GM19468 (cell line): ENCODE data around the gene CEACAM19.
"Not testable (repeated sequence)": the region's sequence is repeated elsewhere in the genome, so short reads cannot be mapped to it uniquely, and the experiment has no call there.

Experiments used
- ATAC-seq: cut with Tn5 transposase; IDR thresholded peaks from one replicate; pipeline ENCODE4 v1.9.1; 2021; ENCODE audit warnings: mild to moderate bottlenecking, moderate library complexity, moderate number of reproducible peaks; ENCODE audit not compliant: unreplicated experiment; ENCODE audit errors: extremely low read depth

The CEACAM19 gene

GRCh38 chr19:44670027-44670426 lies 1.3 kb upstream of the CEACAM19 start:
- ATAC-seq = not testable (repeated sequence)

GRCh38 chr19:44672226-44672625 lies 944 bp downstream of the CEACAM19 start:
- no peak for ATAC-seq

GRCh38 chr19:44673510-44673909 lies 2.2 kb downstream of the CEACAM19 start:
- no peak for ATAC-seq

GRCh38 chr19:44675521-44675920 lies 4.2 kb downstream of the CEACAM19 start:
- no peak for ATAC-seq

- no peak for ATAC-seq
These were observed 5.9 kb downstream of the CEACAM19 start for GRCh38 chr19:44677019-44677811.

- ATAC-seq = no peak
These were observed 9.3 kb downstream of the CEACAM19 start for GRCh38 chr19:44680536-44680935.

DNA sequence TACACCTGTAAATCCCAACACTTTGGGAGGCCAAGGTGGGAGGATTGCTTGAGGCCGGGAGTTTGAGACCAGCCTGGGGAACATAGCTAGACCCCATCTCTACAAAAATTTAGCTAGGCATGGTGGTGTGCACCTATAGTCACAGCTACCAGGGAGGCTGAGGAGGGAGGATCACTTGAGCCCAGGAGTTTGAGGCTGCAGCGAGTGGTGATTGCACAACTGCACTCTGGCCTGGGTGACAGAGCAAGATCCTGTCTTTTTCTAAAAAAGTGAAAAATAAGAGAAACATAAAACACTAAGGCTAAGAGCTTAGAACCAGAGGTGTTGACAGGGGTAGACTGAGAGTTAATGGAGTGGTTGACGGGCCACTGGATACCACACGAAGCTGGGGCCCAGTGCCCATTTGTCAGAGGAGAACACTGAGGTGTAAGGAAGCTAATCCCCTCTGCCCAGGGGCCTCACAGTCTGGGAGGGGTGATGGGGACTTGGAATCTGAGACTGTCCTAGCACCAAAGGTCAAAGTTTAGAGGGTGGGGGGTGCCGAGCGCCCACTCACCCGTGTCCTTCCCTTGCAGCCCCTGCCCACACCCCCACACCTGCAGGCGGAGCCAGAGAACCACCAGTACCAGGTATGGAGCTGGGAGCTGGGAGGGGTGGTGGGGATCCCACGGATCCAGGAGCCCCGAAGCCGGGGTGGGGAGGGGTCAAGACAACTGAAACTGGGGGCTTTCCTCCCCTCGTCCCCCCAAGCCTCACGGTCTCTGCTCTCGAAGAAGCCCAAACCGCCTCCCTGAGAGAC lies 10.9 kb downstream of the CEACAM19 start:
- ATAC-seq = no peak

DNA sequence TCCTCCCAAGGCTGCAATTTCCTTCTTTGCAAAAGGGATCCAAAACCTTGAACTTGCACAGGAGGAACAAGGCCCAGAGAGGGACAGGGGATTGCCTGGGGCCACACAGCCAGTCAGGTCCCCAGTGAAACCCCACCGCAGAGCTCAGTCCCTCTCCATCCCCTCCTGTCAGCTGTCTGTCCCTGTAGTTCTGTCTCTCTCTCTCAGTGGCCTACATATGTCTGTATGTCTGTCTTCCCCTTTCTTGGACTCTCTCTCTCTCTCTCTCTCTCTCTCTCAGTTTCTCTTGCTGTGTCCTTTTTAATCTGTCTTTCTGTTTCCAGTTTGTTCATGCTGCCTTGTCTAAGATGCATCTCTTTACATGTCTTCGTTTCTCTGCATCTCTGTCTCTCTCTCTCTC lies 11.5 kb downstream of the CEACAM19 start:
- ATAC-seq = no peak

DNA sequence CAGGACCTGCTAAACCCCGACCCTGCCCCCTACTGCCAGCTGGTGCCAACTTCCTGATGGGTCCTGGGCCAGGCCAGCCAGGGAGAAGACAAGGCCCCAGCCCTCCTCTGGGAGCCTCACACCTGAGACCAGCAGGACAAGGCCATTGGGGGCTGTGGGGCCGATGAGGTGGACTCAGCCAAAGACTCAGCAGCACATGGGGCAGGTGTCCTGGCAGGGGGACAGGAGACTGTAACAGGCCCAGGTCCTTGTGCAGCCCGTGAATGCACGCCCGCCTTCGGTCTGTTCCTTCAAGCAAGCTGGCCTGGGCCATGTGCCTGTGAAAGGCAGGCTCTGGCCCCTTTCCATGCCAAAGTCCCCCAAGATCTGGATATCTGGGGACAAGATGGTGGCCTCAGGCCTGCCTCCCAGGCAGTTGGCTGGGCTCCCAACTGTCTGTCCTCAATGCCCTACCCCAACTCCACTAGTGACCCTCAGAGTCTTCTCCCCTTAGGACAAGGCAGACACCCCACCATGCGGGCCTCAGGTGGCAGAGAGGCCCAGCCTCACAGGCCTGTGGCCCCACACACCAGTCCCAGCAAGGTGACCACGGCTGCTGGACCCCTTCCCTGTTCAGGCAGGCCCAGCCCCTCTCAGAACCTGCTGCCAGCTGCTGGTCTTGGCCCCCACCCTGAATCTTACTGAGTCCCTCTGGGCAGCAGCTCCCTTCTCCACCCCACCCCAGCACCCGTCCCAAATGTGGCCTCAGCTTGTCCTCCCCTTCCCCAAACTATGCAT lies 12.3 kb downstream of the CEACAM19 start:
- ATAC-seq = no peak

DNA sequence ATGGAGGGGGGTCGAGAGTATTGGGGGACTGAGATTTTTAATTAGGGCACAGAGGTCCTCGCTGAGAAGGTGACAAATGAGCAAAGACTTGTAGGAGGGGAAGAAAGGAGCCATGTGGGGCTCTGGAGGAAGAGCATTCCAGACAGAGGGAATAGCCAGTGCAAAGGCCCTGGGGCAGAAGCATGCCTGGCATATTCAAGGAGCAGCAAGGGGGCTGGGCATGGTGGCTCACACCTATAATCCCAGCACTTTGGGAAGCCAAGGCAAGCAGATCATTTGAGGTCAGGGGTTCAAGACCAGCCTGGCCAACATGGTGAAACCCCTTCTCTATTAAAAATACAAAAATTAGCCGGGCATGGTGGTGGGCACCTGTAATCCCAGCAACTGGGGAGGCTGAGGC lies 13.1 kb downstream of the CEACAM19 start:
- not testable (repeated sequence) for ATAC-seq

DNA sequence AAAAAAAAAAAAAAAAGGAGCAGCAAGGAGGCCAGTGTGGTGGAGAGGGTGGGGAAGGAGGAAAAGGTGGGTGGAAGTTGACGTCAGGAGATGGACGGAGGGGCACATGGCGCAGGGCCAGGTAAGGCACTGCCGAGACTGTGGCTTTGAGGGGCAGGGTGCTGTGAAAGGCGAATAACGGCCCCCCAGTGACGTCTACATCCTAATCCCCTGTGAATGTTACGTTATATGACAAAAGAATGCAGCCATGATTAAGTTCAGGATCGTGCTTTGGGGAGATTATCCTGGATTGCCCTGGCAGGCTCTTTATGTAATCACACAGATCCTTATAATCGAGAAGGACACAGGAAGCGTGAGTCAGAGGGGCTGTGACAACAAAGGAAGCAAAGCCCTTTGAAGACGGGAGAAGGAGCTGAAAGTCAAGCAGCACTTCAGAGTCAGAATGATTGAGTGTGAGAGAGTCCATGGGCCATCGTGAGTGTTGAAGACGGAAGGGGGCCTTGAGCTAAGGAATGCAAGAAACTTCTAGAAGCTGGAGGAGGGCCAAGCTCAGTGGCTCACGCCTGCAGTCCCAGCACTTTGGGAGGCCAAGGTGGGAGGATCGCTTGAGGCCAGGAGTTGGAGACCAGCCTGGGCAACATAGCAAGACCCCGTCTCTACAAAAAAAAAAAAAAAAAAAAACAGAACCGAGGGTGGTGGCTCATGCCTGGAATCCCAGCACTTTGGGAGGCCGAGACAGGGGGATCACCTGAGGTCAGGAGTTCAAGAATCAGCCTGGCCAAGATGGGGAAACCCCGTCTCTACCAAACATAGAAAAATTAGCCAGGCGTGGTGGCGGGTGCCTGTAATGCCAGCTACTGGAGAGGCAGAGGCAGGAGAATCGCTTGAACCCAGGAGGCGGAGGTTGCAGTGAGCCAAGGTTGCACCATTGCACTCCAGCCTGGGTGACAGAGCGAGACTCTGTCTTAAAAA lies 13.9 kb downstream of the CEACAM19 start:
- ATAC-seq = no peak

DNA sequence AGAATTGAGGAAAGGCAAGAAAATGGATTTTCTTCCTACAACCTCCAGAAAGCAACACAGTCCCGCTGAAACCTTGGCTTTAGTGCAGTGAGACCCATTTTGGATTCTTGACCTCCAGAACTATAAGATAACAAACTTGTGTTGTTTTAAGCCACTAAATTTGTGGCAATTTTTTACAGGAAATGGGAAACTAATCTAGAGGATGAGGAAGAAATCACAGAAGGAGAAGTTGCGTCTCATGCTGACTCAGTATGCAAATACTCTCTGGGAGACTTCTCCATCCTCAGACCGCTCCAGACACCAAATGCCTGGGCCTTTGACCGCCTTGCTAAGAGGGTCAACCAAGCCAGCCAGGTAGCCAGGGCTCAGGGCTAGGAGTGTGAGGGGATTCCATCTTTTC lies 14.6 kb downstream of the CEACAM19 start:
- no peak for ATAC-seq

DNA sequence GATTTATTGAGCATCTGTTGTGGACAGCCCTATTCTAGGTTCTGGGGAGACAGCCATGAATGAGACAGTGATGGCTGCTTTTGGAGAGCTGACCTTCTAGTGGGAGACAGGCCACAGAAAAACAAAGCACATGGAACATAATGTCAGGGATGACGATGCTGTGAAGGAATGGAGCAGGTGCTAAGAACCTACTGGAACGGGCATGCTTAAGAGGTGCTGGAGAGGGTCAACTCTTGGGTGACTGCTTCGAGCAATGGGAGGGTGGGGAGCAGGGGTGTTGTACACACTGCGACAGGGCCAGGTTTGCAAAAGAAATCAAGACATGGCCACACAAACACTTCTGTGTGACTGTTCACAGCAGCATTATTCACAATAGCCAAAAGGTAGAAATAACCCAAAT lies 15.6 kb downstream of the CEACAM19 start:
- ATAC-seq = no peak

- no peak for ATAC-seq
These were observed 16.6 kb downstream of the CEACAM19 start for GRCh38 chr19:44687888-44688287.

GRCh38 chr19:44689290-44690130 lies 18.2 kb downstream of the CEACAM19 start:
- ATAC-seq = no peak

- ATAC-seq = no peak
These were observed 18.8 kb downstream of the CEACAM19 start for GRCh38 chr19:44690131-44690440.

GRCh38 chr19:44692379-44692721 lies 21.1 kb downstream of the CEACAM19 start:
- no peak for ATAC-seq

- ATAC-seq = no peak
These were observed 22.9 kb downstream of the CEACAM19 start for GRCh38 chr19:44694184-44694579.
